Sigmoid colon (tissue), 4 donors: ENCODE results near the gene KRTAP10-4.

ENCODE experiments used
- POLR2AphosphoS5 ChIP-seq, 4 donors: sonication (generic); formaldehyde crosslinking; IDR thresholded peaks; one replicate each; pipeline ENCODE4 v1.6.1; 2017; ENCODE audit warnings: antibody characterized with exemption in 4 of 4
- TF ChIP-seq, protein P1 (sequence below), 4 experiments: fragments of 450-650 bp in 3 of 4; fragments of 200-600 bp in 1 of 4; IDR thresholded peaks; one replicate each; pipeline ENCODE4 v1.5.1; 2016 to 2019; ENCODE audit warnings: antibody characterized with exemption in 4 of 4, mild to moderate bottlenecking in 3 of 4, moderate library complexity in 2 of 4

DNA sequence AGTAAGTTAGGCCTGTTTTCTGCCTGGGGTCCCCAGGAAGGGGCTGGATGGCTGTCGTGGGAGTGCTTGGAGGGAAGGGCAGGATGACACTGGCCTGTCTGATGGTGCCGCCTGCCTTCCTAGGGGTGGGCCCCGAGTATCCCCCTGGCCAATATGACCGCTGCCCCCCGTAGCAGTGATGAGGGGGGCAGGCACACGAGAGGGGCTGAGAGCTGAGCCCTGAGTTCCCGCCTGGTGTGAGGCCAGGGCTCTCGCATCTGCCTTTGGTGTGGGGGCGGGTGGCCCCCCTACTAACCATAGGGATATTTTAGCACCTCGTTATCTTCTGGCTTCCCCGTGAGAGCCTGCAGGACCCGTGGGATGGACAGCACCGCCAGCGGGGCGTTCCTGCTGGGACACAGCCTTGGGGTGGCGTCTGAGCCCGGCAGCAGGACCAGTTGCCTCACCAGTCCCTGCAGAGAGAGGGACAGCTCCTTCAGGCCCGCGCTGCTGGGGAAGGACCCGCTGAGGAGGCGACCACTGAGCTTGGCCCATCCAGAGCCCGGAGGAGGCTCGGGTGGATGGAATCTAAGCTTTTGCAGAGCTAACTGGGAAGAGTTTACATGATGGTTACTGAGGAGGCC is 43.9 kb upstream of the KRTAP10-4 start:
- TF ChIP-seq, protein P1, sequence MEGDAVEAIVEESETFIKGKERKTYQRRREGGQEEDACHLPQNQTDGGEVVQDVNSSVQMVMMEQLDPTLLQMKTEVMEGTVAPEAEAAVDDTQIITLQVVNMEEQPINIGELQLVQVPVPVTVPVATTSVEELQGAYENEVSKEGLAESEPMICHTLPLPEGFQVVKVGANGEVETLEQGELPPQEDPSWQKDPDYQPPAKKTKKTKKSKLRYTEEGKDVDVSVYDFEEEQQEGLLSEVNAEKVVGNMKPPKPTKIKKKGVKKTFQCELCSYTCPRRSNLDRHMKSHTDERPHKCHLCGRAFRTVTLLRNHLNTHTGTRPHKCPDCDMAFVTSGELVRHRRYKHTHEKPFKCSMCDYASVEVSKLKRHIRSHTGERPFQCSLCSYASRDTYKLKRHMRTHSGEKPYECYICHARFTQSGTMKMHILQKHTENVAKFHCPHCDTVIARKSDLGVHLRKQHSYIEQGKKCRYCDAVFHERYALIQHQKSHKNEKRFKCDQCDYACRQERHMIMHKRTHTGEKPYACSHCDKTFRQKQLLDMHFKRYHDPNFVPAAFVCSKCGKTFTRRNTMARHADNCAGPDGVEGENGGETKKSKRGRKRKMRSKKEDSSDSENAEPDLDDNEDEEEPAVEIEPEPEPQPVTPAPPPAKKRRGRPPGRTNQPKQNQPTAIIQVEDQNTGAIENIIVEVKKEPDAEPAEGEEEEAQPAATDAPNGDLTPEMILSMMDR (IDR thresholded peaks at IDR 0.05), result no peak
- no peak for TF ChIP-seq POLR2AphosphoS5 (IDR thresholded peaks at IDR 0.05)
